ENCODE results near the gene P4HB. TPM values are rescaled to one million over a fixed set of nuclear protein-coding genes. Genes with fewer than 3 reads are reported as not detected.

P4HB gene
- polyA plus RNA-seq, 1 experiment = 122 TPM

DNA sequence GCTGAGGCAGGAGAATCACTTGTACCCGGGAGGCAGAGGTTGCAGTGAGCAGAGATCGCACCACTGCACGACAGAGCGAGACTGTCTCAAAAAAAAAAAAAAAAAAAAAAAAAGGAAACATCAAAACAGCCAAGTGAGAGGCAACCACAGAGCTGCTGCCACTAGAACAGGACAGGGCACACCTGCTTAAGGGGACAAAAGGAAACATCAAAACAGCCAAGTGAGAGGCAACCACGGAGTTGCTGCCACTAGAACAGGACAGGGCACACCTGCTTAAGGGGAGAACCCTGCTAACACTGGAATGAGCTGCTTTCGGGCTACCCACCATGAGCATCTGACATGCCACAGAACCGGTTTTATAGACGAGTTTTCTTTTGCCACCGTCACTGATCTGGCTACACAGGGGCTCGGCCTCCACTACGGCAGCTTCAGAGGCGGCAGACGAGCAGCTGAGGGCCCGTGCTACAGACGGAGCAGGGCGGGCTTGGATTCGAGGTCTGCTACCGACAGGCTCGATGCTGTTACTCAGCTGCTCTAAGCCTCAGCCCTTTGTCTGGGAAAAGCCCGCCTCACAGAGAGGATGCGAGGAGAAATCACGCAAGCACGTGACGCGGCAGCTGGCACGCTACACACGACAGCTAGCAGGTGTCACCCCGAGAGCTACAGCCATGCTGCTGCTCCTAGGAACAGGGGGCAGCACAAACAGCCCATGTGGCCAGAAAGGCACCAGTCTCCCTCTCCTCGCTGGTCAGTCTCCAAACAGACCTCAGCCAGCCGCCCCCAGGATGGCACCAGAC lies 2.0 kb downstream of the P4HB start:
- H3K27me3 ChIP-seq (ENCODE audit: control insufficient read depth, insufficient read depth, low read length) = no peaks in the 10 kb centered on the region
- peaks cover 26% of the 10 kb centered on the region for H3K36me3 ChIP-seq (ENCODE audit: control insufficient read depth, insufficient read depth, low read length)
- POLR2A ChIA-PET = interaction anchor here (0.6 kb wide), 2 partner anchors 13 to 156 kb away, joined by 11 to 18 read pairs; no protein-coding TSS in a partner anchor
- TF ChIP-seq, protein P1, sequence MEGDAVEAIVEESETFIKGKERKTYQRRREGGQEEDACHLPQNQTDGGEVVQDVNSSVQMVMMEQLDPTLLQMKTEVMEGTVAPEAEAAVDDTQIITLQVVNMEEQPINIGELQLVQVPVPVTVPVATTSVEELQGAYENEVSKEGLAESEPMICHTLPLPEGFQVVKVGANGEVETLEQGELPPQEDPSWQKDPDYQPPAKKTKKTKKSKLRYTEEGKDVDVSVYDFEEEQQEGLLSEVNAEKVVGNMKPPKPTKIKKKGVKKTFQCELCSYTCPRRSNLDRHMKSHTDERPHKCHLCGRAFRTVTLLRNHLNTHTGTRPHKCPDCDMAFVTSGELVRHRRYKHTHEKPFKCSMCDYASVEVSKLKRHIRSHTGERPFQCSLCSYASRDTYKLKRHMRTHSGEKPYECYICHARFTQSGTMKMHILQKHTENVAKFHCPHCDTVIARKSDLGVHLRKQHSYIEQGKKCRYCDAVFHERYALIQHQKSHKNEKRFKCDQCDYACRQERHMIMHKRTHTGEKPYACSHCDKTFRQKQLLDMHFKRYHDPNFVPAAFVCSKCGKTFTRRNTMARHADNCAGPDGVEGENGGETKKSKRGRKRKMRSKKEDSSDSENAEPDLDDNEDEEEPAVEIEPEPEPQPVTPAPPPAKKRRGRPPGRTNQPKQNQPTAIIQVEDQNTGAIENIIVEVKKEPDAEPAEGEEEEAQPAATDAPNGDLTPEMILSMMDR (IDR thresholded peaks at IDR 0.05; ENCODE audit: insufficient read depth, low read depth, low read length) = no peak
- no peak for DNase-seq (ENCODE audit: low read depth)
- CTCF ChIA-PET = no interaction called here
- H3K4me3 ChIP-seq (ENCODE audit: low read depth, low read length) = peak overlapping the region; percentile 78

DNA sequence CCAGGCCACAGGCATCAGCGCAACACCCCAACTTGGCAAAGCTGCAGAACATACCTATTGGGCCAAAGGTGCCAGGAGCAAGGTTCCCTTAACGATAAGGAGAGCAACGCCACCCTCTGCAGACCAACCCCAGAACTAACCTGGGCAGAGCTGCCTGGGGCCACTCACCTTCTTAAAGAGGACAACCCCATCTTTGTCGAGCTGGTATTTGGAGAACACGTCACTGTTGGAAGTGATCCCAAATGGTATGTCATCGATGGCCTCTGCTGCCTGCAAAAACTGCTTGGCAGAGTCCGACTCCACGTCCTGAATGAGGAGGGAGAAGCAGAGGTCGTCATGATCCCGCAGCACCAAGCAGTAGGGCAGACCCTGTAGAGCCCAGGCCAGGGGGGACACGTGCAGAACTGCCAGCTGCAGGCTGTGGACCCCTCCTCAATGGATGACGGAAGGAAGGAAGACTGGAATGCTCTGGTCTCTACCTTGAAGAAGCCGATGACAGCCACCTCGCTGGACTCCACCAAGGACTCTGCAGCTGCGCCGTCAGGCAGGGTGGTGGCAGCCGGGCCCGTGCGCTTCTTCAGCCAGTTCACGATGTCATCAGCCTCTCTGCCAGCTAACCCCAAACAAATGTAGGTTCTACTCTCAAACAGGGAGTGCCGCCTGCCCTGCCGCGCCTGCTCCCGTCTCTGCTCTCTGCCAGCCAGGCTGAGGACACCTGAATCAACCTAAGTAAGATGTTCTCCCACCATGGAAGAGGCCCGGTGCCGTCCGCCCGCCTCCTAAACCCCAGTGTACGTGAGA lies 5.2 kb downstream of the P4HB start:
- TF ChIP-seq, protein P1 (IDR thresholded peaks at IDR 0.05; ENCODE audit: insufficient read depth, low read depth, low read length) = no peak
- POLR2A ChIA-PET = interaction anchor here (0.6 kb wide), 1 partner anchor 144 kb away, joined by 4 read pairs; no protein-coding TSS in a partner anchor
- Histone ChIP-seq H3K4me3 (ENCODE audit: low read depth, low read length) (no peak overlapping the region), H3K27me3 (ENCODE audit: control insufficient read depth, insufficient read depth, low read length) (no peaks in the 10 kb centered on the region), H3K36me3 (ENCODE audit: control insufficient read depth, insufficient read depth, low read length) (peaks cover 44% of the 10 kb centered on the region)
- DNase-seq (ENCODE audit: low read depth) = no peak
- CTCF ChIA-PET = interaction anchor here (0.7 to 1.4 kb wide), 3 partner anchors 14 to 144 kb away, joined by 3 to 4 read pairs (median 4); no protein-coding TSS in a partner anchor

DNA sequence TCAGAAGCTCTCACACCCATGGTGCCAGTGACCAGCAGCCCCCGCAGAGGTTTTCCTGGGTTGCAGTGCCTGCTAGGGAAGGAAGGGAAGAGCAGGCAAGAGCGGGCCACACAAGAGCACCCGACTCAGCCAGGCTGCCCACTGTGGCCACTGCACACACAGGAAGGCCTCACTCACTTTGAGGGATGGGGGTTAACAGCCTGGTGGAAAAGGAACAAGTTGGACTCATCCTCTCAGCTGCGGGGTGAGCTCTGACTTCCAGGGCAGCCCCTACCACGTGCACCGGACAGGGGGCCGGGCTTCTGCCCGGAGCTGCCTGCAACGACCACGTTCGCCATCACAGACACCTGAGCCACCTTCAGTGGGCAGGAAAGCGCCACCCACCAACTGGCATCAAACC lies 8.1 kb downstream of the P4HB start:
- DNase-seq (ENCODE audit: low read depth) = no peak
- Histone ChIP-seq H3K4me3 (ENCODE audit: low read depth, low read length) (no peak overlapping the region), H3K36me3 (ENCODE audit: control insufficient read depth, insufficient read depth, low read length) (peaks cover 48% of the 10 kb centered on the region), H3K27me3 (ENCODE audit: control insufficient read depth, insufficient read depth, low read length) (no peaks in the 10 kb centered on the region)
- CTCF ChIA-PET = interaction anchor here (1.4 kb wide), 1 partner anchor 114 kb away, joined by 3 read pairs; no protein-coding TSS in a partner anchor
- POLR2A ChIA-PET = no interaction called here
- TF ChIP-seq, protein P1 (IDR thresholded peaks at IDR 0.05; ENCODE audit: insufficient read depth, low read depth, low read length) = no peak

DNA sequence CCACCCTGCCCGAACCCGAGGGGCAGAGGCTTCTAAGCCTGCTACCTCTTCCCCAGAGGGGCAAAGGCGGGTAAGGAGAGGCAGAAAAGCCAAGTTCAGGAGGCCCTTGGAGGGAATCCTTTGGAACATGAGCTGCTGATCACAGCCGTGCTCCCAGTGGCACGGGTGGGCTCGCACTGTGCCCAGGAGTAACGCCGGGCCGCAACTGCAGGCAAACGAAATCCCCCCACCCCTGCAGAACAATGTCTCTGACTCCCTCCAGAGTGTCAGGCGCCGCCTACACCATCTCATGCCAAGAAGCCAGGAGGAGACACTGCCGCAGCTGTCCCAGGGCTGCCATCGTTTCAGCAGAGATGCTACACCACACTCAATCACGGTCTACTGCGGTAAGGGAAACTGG lies 8.9 kb downstream of the P4HB start:
- TF ChIP-seq, protein P1 (IDR thresholded peaks at IDR 0.05; ENCODE audit: insufficient read depth, low read depth, low read length) = no peak
- ChIA-PET CTCF (interaction anchor here (1.4 kb wide), 1 partner anchor 113 kb away, joined by 3 read pairs; no protein-coding TSS in a partner anchor), POLR2A (no interaction called here)
- peaks cover 54% of the 10 kb centered on the region for H3K36me3 ChIP-seq (ENCODE audit: control insufficient read depth, insufficient read depth, low read length)
- DNase-seq (ENCODE audit: low read depth) = no peak
- no peaks in the 10 kb centered on the region for H3K27me3 ChIP-seq (ENCODE audit: control insufficient read depth, insufficient read depth, low read length)
- H3K4me3 ChIP-seq (ENCODE audit: low read depth, low read length) = no peak overlapping the region

DNA sequence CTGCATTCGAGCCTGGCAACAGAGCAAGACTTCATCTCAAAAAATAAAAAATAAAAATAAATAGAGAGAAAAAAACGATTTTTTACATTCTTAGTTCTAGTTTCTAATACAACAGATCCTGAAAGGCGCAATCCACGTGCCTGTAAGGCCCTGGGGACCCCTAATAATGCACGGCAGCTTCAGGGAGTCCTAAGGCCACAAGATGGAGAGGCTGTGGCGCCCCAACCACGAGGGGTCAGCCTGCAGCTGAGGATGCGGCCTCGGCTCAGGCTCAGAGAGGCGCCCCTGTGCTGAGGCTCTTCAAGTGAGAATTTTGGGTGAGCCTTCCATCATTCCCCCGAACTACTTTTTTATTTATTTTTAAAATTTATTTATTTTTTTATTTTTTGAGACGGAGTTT lies 10.9 kb downstream of the P4HB start:
- POLR2A ChIA-PET = no interaction called here
- no peak overlapping the region for H3K4me3 ChIP-seq (ENCODE audit: low read depth, low read length)
- DNase-seq (ENCODE audit: low read depth) = no peak
- TF ChIP-seq, protein P1 (IDR thresholded peaks at IDR 0.05; ENCODE audit: insufficient read depth, low read depth, low read length) = no peak
- H3K27me3 ChIP-seq (ENCODE audit: control insufficient read depth, insufficient read depth, low read length) = no peaks in the 10 kb centered on the region
- CTCF ChIA-PET = no interaction called here
- peaks cover 63% of the 10 kb centered on the region for H3K36me3 ChIP-seq (ENCODE audit: control insufficient read depth, insufficient read depth, low read length)
